ENCODE data around the gene CDYL.

The CDYL gene

GRCh38 chr6:4802312-4802935 lies 26.2 kb downstream of the CDYL start:
- no peak for DNase-seq (ENCODE audit: low read depth in 2 of 3, low spot score in 1 of 3)

GRCh38 chr6:4803343-4803744 lies 27.1 kb downstream of the CDYL start:
- no peak for DNase-seq (ENCODE audit: low read depth in 2 of 3, low spot score in 1 of 3)

GRCh38 chr6:4804095-4804494 lies 27.9 kb downstream of the CDYL start:
- DNase-seq (ENCODE audit: low read depth in 2 of 3, low spot score in 1 of 3), result no peak

- DNase-seq (ENCODE audit: low read depth in 2 of 3, low spot score in 1 of 3), result no peak
These were observed 29.5 kb downstream of the CDYL start for GRCh38 chr6:4805553-4806336.

- DNase-seq (ENCODE audit: low read depth in 2 of 3, low spot score in 1 of 3), result no peak
These were observed 30.1 kb downstream of the CDYL start for GRCh38 chr6:4806337-4806725.

- DNase-seq (ENCODE audit: low read depth in 2 of 3, low spot score in 1 of 3), result no peak
These were observed 30.6 kb downstream of the CDYL start for GRCh38 chr6:4806791-4807190.

- no peak for DNase-seq (ENCODE audit: low read depth in 2 of 3, low spot score in 1 of 3)
These were observed 32.2 kb downstream of the CDYL start for GRCh38 chr6:4808396-4808795.

GRCh38 chr6:4809999-4810918 lies 34.1 kb downstream of the CDYL start:
- no peak for DNase-seq (ENCODE audit: low read depth in 2 of 3, low spot score in 1 of 3)

GRCh38 chr6:4812068-4812467 lies 35.9 kb downstream of the CDYL start:
- DNase-seq (ENCODE audit: low read depth in 2 of 3, low spot score in 1 of 3), result no peak

- no peak for DNase-seq (ENCODE audit: low read depth in 2 of 3, low spot score in 1 of 3)
These were observed 36.9 kb downstream of the CDYL start for GRCh38 chr6:4813055-4813454.

GRCh38 chr6:4814212-4814611 lies 38.0 kb downstream of the CDYL start:
- no peak for DNase-seq (ENCODE audit: low read depth in 2 of 3, low spot score in 1 of 3)

GRCh38 chr6:4814987-4815386 lies 38.8 kb downstream of the CDYL start:
- DNase-seq (ENCODE audit: low read depth in 2 of 3, low spot score in 1 of 3), result no peak

GRCh38 chr6:4815584-4815983 lies 39.4 kb downstream of the CDYL start:
- no peak for DNase-seq (ENCODE audit: low read depth in 2 of 3, low spot score in 1 of 3)

- DNase-seq (ENCODE audit: low read depth in 2 of 3, low spot score in 1 of 3), result no peak
These were observed 40.7 kb downstream of the CDYL start for GRCh38 chr6:4816904-4817303.

GRCh38 chr6:4817551-4817950 lies 41.3 kb downstream of the CDYL start:
- DNase-seq (ENCODE audit: low read depth in 2 of 3, low spot score in 1 of 3), result no peak

- DNase-seq (ENCODE audit: low read depth in 2 of 3, low spot score in 1 of 3), result no peak
These were observed 42.2 kb downstream of the CDYL start for GRCh38 chr6:4818272-4818938.

GRCh38 chr6:4819706-4820283 lies 43.6 kb downstream of the CDYL start:
- DNase-seq (ENCODE audit: low read depth in 2 of 3, low spot score in 1 of 3), result no peak

GRCh38 chr6:4820704-4821276 lies 44.6 kb downstream of the CDYL start:
- no peak for DNase-seq (ENCODE audit: low read depth in 2 of 3, low spot score in 1 of 3)

- no peak for DNase-seq (ENCODE audit: low read depth in 2 of 3, low spot score in 1 of 3)
These were observed 46.3 kb downstream of the CDYL start for GRCh38 chr6:4822476-4822875.

GRCh38 chr6:4828187-4828698 lies 52.0 kb downstream of the CDYL start:
- no peak for DNase-seq (ENCODE audit: low read depth in 2 of 3, low spot score in 1 of 3)
